T47D (cell line): Measurements from ENCODE around the gene GPR55.
"Not testable (repeated sequence)": the region's sequence is repeated elsewhere in the genome, so short reads cannot be mapped to it uniquely, and the experiment has no call there.

ENCODE experiments used
- DNase-seq, 2 experiments: peaks; one replicate each; pipeline versions ENCODE4 v3.0.0 to v3.0.0-alpha.2; 2011 to 2012; ENCODE audit warnings: low read depth in 1 of 2, low spot score in 1 of 2
- JUND ChIP-seq: IDR thresholded peaks from 2 replicates; pipeline ENCODE4 v1.6.1; 2012; ENCODE audit warnings: low read depth
- in situ Hi-C: cut with HindIII; loops from 2 replicates; pipeline ENCODE4 v1.10.0; 2016; ENCODE audit warnings: low sequenced_read_pairs, low pct_unique_long_range_greater_than_20kb

GPR55 gene

DNA sequence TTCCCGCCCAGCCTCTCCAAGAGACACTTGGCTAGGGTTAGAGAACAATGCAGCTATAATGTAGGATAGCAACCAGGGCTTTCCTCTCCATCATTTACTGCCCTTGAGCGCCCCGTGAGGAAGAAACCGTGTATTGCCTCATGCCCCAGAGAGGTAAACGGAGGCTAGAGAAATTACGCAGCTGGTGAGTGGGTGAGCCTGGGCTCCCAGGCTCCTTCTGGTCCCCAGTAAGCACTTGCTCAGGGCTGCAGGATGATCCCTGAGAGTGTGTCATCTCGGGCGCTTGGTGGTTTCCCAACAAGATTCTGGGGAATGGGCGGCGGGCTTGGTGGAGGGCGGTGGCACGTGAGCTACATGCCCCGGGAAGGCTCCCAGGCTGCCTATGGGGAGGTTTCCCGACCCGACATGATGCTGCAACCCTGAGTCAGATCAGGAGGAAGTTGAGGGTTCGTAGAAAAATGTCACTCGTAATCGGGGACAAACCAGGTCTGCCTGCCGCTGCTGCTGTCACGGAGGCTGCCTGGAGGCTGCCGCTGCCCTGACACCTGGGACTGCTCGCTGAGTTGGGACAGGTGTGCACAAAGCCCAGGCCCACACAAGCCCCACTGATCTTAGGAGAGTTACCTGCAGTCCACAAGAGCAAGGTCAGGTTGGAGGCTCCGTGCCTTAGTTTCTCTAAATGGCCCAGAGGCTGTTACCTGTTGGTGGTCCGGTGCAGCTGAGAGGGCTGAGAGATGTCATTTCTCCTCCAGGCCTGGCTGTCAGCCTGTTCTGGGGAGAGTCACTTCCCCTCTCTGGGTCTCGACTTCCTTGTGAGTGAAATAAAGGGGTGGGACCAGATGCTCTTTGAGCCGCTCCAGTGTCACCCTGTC lies at the start of gene GPR55:
GPR55 (minus strand) TSS at position 773 of the 872 bp plus-strand sequence. CDS start 14,280 bp downstream, outside the sequence.
- TF ChIP-seq JUND, result no peak
- in situ Hi-C loops, result no loop called here
- DNase-seq, result peak in 1 of 2 experiments; percentile 24

DNA sequence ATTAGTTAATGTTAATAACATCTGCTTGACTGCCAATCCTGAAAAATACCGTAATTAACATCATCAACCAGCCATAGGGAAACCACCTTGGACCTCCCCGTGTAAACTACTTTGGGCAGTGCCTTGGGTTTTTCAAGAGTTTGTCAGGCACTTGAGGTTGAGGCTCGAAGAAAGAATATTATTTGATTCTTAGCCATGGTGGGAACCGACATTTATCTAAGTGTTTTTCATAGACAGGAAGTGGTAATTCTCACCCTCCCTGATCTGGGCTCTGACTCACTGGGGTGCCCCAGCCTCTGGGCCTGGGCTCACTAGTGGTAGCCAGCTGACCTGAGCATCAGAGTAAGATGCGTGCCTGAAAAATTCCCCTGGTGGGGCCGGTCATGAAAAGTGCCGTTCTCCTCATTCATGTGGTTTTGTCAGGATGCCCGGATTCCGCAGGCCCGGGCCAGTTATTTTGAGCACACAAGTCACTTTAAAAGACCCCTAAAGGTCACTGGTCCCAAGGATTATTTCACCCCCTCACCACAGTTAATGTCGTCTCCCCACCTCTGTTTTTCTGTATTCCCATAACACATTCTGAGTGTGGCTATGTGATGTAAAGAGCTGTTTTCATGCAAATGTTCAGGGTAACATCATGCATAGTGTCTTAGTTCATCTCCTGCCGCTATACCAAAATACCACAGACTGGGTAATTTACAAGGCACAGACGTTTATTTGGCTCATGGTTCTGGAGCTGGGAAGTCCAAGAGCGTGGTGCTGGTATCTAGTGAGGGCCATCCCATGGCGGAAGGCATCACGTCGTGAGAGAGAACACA lies 49.3 kb upstream of the GPR55 start:
- in situ Hi-C loops, result no loop called here
- TF ChIP-seq JUND, result no peak
- DNase-seq, result no peak

GRCh38 chr2:230972046-230972445 lies 47.0 kb upstream of the GPR55 start:
- in situ Hi-C loops, result no loop called here
- DNase-seq, result no peak
- no peak for TF ChIP-seq JUND

DNA sequence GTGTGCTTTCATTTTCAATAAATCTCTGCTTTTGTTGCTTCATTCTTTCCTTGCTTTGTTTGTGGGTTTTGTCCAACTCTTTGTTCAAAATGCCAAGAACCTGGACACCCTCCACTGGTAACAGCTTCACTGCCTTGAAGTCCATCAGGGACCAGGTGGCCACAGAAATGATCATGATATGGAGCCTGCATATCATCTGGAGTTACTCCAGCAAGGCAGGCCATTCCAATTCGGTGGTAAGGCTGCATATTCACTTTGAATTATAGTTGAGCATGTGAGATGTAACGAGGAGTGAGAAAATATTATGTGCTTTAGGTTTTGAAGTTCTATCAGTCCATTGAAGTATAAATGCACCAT lies 44.6 kb upstream of the GPR55 start:
- in situ Hi-C loops, result no loop called here
- TF ChIP-seq JUND, result no peak
- DNase-seq, result no peak

DNA sequence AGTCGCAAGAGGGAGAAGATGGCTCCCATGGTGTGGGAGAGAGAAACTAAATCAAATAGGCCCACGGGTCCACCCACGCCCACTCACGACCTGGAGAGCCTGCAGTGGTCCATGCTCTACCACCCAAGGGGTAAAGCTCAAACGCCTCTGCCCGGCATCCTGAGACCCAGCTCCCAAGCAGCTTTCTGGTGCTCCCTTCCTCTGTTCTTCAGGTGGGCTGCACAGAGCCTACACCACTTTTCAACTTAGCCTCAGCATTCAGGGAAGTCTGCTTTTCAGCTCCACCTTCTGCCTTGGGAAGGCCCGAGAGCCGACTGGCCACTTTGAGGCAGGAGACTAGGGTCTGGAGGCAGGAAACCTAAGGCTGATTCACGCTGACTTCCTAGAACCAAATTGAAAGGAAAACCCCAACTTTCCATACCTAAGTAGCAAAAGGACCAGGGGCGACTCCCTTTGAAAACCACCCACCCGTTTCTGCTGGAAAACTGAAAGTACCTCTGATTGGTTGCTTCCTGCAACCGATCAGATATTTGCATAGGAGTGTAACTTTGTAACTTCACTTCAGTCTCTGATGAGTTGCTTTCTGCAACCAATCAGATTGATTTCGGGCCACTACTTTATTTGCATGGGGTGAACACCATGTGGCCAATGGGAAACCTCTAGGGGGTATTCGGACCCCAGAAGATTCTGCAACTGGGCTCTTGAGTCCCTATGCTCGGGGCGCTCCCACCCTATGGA lies 44.0 kb upstream of the GPR55 start:
- no peak for TF ChIP-seq JUND
- DNase-seq, result peak in 1 of 2 experiments; percentile 50
- in situ Hi-C loops, result no loop called here

DNA sequence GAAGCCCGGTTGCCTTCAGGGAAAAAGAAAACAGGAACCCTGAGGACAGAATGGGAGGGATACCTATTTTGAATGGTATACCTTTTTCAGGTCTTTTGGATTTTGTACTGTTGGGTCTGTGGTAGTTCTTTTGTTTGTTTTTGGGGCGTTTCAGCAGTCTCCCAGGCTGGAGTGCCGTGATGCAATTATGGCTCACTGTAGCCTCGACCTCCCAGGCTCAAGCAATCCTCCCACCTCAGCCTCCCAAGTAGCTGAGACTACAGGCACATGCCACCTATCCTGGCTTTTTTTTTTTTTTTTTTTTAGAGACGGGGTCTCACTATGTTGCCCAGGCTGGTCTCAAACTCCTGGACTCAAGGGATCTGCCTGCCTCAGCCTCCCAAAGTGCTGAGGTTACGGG lies 43.3 kb upstream of the GPR55 start:
- in situ Hi-C loops, DNase-seq: not testable (repeated sequence)

DNA sequence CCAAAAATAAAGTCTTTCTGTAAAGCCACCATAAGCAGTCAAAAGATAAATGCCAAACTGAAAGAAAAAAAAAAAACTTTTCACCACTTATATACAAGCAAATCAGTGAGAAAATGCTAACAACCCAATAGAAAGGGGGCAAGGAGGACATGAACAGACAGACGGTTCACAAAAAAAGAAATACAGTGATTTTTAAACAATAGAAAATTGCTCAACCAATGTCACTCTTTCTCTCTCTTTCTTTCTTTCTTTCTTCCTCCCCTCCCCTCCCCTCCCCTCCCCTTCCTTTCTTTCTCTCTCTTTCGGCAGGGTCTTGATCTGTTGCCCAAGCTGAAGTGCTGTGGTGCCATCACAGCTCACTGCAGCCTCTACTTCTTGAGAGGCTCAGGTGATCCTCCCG lies 42.1 kb upstream of the GPR55 start:
- no peak for TF ChIP-seq JUND
- in situ Hi-C loops, result no loop called here
- DNase-seq, result no peak

- no peak for DNase-seq
- in situ Hi-C loops, result no loop called here
- no peak for TF ChIP-seq JUND
Observed at GRCh38 chr2:230964136-230964730, 39.2 kb upstream of the GPR55 start.

DNA sequence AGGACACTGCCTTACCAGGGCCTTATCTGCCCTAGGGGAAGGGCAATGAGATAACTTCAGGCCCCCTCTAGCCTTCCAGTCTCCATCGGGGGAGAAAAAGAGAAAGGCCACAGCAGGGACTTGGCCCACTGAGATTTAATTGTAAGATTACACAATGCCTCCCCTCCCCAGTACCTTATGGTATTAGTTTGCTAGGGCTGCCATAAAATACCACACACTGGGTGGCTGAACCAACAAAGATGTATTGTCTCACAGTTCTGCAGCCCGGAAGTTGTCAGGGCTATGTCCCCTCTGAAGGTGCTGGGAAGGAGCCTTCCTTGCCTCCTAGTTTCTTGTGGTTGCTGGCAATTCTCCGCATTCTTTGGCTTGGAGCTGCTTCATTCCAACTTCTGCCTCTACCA lies 36.0 kb upstream of the GPR55 start:
- TF ChIP-seq JUND, result no peak
- in situ Hi-C loops, result no loop called here
- DNase-seq, result no peak

GRCh38 chr2:230960026-230960425 lies 35.0 kb upstream of the GPR55 start:
- no peak for TF ChIP-seq JUND
- in situ Hi-C loops, result no loop called here
- no peak for DNase-seq

DNA sequence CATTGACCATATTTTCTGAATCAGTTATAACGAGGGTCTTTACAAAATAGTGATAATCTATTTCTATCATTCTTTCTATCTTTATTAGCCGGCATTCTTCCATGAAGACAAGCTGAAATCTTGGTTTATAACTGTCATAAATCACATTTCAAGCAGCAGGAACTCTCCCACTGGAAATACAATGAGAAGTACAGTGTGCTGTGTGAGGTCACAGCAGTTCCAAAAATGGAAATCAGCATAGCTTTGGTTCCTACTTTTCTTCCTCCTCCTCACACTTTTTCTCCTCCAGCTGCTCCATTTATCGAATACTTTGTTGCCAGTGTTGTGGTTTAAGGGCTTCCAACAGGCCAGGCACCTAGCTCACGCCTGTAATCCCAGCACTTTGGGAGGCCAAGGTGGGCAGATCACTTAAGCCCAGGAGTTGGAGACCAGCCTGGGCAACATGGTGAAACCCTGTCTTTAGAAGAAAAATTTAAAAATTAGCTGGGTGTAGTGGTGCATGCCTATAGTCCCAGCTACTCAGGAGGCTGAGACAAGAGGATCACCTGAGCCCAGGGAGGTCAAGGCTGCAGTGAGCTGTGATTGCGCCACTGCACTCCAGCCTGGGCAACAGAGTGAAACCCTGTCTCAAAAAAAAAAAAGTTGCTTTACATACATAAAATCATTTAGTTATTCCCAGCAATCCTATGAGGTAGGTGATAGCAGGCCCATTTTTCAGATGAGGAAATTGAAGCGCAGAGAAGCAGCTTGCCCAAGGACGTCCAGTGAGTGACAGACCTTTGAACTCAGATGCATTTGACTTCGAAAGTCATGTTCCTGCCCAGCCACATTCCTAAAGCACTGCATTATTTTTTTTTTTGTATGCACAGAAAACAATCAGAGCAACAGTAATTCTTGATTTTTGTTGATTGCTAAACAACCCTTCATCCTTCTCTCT lies 34.0 kb upstream of the GPR55 start:
- in situ Hi-C loops, result no loop called here
- DNase-seq, result peak; percentile 20 to 42
- no peak for TF ChIP-seq JUND
